ENCODE data around the gene ARHGEF9. TPM values are rescaled to one million over a fixed set of nuclear protein-coding genes. Genes with fewer than 3 reads are reported as not detected.
A peak's percentile ranks its signal among the peaks of the same experiment; 100 is the strongest.

ARHGEF9 gene
- total and polyA plus RNA-seq, 3 experiments from 2014 or later: 7.1 to 18.3 (median 16.7) TPM

DNA sequence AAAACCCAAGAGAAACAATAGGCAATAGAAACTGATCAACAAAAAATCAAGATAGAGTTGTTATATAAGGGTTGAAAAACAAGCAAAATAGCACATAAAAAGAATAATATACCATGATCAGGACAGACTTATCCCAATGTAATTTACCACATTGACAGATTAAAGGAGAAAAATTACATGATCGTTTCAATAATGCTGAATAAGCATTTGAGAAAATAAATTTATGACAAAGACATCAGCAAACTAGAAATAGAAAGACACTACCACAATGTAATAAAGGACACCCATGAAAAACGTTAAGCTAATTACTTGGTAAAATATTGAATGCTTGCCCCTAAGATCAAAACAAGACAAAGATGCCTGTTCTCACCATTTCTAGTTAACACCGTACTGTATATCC, 105.6 kb downstream of the ARHGEF9 start:
- no peak overlapping the region for H3K4me3 Mint-ChIP-seq
- H3K9me3 ChIP-seq (ENCODE audit: low read length): no peaks in the 10 kb centered on the region
- peaks cover 0 to 6% of the 10 kb centered on the region in 2 donors for H3K27me3 Mint-ChIP-seq
- H3K36me3 Mint-ChIP-seq: peaks cover 0 to 73% (median 14%) of the 10 kb centered on the region in 3 donors
- no peaks in the 10 kb centered on the region for H3K4me1 ChIP-seq (ENCODE audit: insufficient read depth, low read length)
- no peak overlapping the region for H3K27ac Mint-ChIP-seq
- H3K36me3 ChIP-seq (ENCODE audit: insufficient read depth, low read length): peaks cover 4% of the 10 kb centered on the region
- H3K9me3 Mint-ChIP-seq: peaks cover 0 to 1% (median 0%) of the 10 kb centered on the region in 5 donors
- no peak overlapping the region for H3K27ac ChIP-seq (ENCODE audit: low read depth, low read length)
- no peak overlapping the region for H3K4me3 ChIP-seq (ENCODE audit: low read length)
- POLR2A ChIA-PET: interaction anchor here (0.5 kb wide), 1 partner anchor 101 kb away, joined by 3 read pairs; no protein-coding TSS in a partner anchor
- H3K27me3 ChIP-seq (ENCODE audit: insufficient read depth, low read length, poor library complexity, severe bottlenecking): no peaks in the 10 kb centered on the region
- H3K4me1 Mint-ChIP-seq: no peaks in the 10 kb centered on the region
- CTCF ChIA-PET: no interaction called here
- no peak for DNase-seq

DNA sequence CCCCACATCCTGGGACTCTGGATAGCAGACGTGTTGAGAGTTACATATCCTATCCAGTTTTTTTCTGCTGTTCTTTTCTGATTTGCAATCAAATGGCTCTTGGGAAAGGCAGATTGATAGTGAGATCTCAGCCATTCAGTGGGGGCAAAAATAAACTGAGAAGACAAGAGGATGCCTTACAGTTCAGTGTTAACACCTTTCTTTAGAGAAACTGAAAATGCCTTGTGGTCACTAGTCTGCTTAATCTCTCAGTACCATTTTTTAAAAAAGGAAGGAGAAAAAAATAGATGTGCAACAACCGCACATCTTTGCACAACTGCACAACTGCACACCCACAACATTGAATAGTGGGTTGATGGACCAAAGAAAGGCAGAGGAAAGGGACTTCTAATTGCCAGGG, 109.3 kb downstream of the ARHGEF9 start:
- H3K36me3 Mint-ChIP-seq: peaks cover 0 to 82% (median 9%) of the 10 kb centered on the region in 3 donors
- no peak overlapping the region for H3K4me3 ChIP-seq (ENCODE audit: low read length)
- H3K36me3 ChIP-seq (ENCODE audit: insufficient read depth, low read length): peaks cover 4% of the 10 kb centered on the region
- H3K27me3 ChIP-seq (ENCODE audit: insufficient read depth, low read length, poor library complexity, severe bottlenecking): no peaks in the 10 kb centered on the region
- no peak for DNase-seq
- H3K4me3 Mint-ChIP-seq: no peak overlapping the region
- no peaks in the 10 kb centered on the region for H3K4me1 Mint-ChIP-seq
- H3K27ac ChIP-seq (ENCODE audit: low read depth, low read length): no peak overlapping the region
- CTCF ChIA-PET: no interaction called here
- peaks cover 0 to 6% of the 10 kb centered on the region in 2 donors for H3K27me3 Mint-ChIP-seq
- H3K27ac Mint-ChIP-seq: no peak overlapping the region
- no peaks in the 10 kb centered on the region for H3K4me1 ChIP-seq (ENCODE audit: insufficient read depth, low read length)
- no peaks in the 10 kb centered on the region for H3K9me3 Mint-ChIP-seq
- no peaks in the 10 kb centered on the region for H3K9me3 ChIP-seq (ENCODE audit: low read length)
- POLR2A ChIA-PET: no interaction called here

- H3K4me1 Mint-ChIP-seq: no peaks in the 10 kb centered on the region
- no peak for DNase-seq
- no peak overlapping the region for H3K27ac Mint-ChIP-seq
- H3K4me1 ChIP-seq (ENCODE audit: insufficient read depth, low read length): no peaks in the 10 kb centered on the region
- H3K9me3 Mint-ChIP-seq: no peaks in the 10 kb centered on the region
- peaks cover 0 to 85% (median 14%) of the 10 kb centered on the region in 3 donors for H3K36me3 Mint-ChIP-seq
- ChIA-PET POLR2A (no interaction called here), CTCF (no interaction called here)
- no peaks in the 10 kb centered on the region for H3K27me3 ChIP-seq (ENCODE audit: insufficient read depth, low read length, poor library complexity, severe bottlenecking)
- no peaks in the 10 kb centered on the region for H3K9me3 ChIP-seq (ENCODE audit: low read length)
- H3K27me3 Mint-ChIP-seq: peaks cover 0 to 6% of the 10 kb centered on the region in 2 donors
- H3K36me3 ChIP-seq (ENCODE audit: insufficient read depth, low read length): peaks cover 4% of the 10 kb centered on the region
- no peak overlapping the region for H3K27ac ChIP-seq (ENCODE audit: low read depth, low read length)
- H3K4me3 ChIP-seq (ENCODE audit: low read length): no peak overlapping the region
- H3K4me3 Mint-ChIP-seq: no peak overlapping the region
These were observed 111.1 kb downstream of the ARHGEF9 start for GRCh38 chrX:63673896-63674295.

DNA sequence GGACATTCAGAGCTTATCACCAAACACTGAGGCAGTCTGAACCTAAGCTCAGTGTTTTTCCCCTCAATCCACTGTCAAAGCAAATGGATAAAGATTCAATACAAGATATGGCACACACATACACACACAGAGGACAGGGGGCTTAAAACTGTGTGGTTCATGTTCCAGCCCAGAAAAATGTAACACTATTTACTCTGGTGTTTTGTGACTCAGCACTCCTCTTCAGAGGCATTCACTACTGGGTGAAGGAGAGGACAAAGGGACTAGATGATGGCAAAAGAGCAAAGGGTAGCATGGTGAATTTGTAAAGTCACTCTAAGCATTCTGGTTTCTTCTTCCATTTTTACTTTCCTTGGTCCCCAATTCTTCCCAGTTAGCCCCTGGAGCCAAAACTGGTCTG, 120.3 kb downstream of the ARHGEF9 start:
- no peaks in the 10 kb centered on the region for H3K9me3 Mint-ChIP-seq

DNA sequence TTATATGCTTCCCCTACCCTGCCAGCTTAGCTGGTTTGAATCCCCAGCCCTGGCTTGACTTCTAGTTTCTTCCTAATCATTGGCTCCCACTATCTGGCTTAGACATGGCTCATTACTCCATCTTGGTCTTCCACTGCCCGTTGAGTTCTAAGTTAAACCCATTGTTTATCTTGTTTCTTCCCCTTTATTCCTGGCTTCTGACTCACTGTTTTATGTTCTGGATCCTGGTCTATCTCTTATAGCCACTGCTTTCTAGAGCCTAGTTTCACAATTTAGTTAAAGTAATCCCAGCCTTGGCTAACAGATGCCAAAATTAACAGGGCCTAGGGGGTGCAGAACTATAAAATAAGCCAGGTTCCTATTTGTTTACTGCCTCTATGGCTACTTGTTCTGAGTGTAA, 120.9 kb downstream of the ARHGEF9 start:
- Mint-ChIP-seq H3K4me1 (no peaks in the 10 kb centered on the region), H3K4me3 (no peak overlapping the region), H3K36me3 (peaks cover 4 to 64% (median 7%) of the 10 kb centered on the region in 3 donors), H3K27ac (no peak overlapping the region), H3K9me3 (no peaks in the 10 kb centered on the region), H3K27me3 (peaks cover 0 to 2% of the 10 kb centered on the region in 2 donors)
- no peak for DNase-seq
- no peak overlapping the region for H3K27ac ChIP-seq (ENCODE audit: low read depth, low read length)
- H3K4me3 ChIP-seq (ENCODE audit: low read length): no peak overlapping the region
- no peaks in the 10 kb centered on the region for H3K9me3 ChIP-seq (ENCODE audit: low read length)
- H3K27me3 ChIP-seq (ENCODE audit: insufficient read depth, low read length, poor library complexity, severe bottlenecking): no peaks in the 10 kb centered on the region
- H3K4me1 ChIP-seq (ENCODE audit: insufficient read depth, low read length): no peaks in the 10 kb centered on the region
- POLR2A ChIA-PET: no interaction called here
- H3K36me3 ChIP-seq (ENCODE audit: insufficient read depth, low read length): no peaks in the 10 kb centered on the region
- CTCF ChIA-PET: no interaction called here

More for the DNA sequence above, 120.3 kb downstream of the ARHGEF9 start:
- Mint-ChIP-seq H3K36me3 (peaks cover 4 to 67% (median 13%) of the 10 kb centered on the region in 3 donors), H3K27me3 (peaks cover 0 to 2% of the 10 kb centered on the region in 2 donors), H3K27ac (peak overlapping the region in 1 of 8 donors; percentile 26), H3K4me1 (no peaks in the 10 kb centered on the region), H3K4me3 (no peak overlapping the region)
- H3K27me3 ChIP-seq (ENCODE audit: insufficient read depth, low read length, poor library complexity, severe bottlenecking): no peaks in the 10 kb centered on the region
- no peaks in the 10 kb centered on the region for H3K9me3 ChIP-seq (ENCODE audit: low read length)
- no peak for DNase-seq
- no peak overlapping the region for H3K27ac ChIP-seq (ENCODE audit: low read depth, low read length)
- ChIA-PET CTCF (no interaction called here), POLR2A (no interaction called here)
- no peak overlapping the region for H3K4me3 ChIP-seq (ENCODE audit: low read length)
- H3K4me1 ChIP-seq (ENCODE audit: insufficient read depth, low read length): no peaks in the 10 kb centered on the region
- no peaks in the 10 kb centered on the region for H3K36me3 ChIP-seq (ENCODE audit: insufficient read depth, low read length)

GRCh38 chrX:63661676-63662075, 123.3 kb downstream of the ARHGEF9 start:
- no peaks in the 10 kb centered on the region for H3K36me3 ChIP-seq (ENCODE audit: insufficient read depth, low read length)
- ChIA-PET CTCF (no interaction called here), POLR2A (no interaction called here)
- no peaks in the 10 kb centered on the region for H3K9me3 Mint-ChIP-seq
- no peaks in the 10 kb centered on the region for H3K27me3 ChIP-seq (ENCODE audit: insufficient read depth, low read length, poor library complexity, severe bottlenecking)
- H3K27me3 Mint-ChIP-seq: peaks cover 0 to 2% of the 10 kb centered on the region in 2 donors
- H3K27ac ChIP-seq (ENCODE audit: low read depth, low read length): no peak overlapping the region
- H3K36me3 Mint-ChIP-seq: peaks cover 4 to 66% (median 9%) of the 10 kb centered on the region in 3 donors
- H3K27ac Mint-ChIP-seq: no peak overlapping the region
- H3K4me3 ChIP-seq (ENCODE audit: low read length): no peak overlapping the region
- H3K9me3 ChIP-seq (ENCODE audit: low read length): no peaks in the 10 kb centered on the region
- H3K4me3 Mint-ChIP-seq: no peak overlapping the region
- no peaks in the 10 kb centered on the region for H3K4me1 ChIP-seq (ENCODE audit: insufficient read depth, low read length)
- H3K4me1 Mint-ChIP-seq: no peaks in the 10 kb centered on the region
- no peak for DNase-seq

DNA sequence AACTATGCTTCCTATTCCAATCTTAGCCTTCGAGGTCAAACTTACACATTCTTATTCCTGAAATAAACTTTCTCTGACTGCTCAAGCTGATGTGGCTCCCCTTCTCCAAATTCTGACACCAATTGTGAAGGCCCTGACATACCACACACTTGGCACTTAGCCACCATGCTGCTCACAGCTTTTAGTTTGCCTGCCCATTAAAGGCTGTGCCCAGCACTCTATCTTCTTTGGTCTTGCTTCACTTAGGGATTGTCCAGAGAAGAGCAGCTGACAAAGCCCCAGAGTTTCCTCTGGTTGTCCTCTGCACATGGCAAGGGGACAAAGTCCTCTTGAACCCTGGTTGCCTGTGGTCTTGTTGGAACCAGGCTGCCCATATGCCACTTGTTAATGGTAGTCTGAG, 126.1 kb downstream of the ARHGEF9 start:
- Histone ChIP-seq H3K27me3 (ENCODE audit: insufficient read depth, low read length, poor library complexity, severe bottlenecking) (no peaks in the 10 kb centered on the region), H3K4me3 (ENCODE audit: low read length) (no peak overlapping the region), H3K27ac (ENCODE audit: low read depth, low read length) (no peak overlapping the region), H3K36me3 (ENCODE audit: insufficient read depth, low read length) (no peaks in the 10 kb centered on the region), H3K9me3 (ENCODE audit: low read length) (no peaks in the 10 kb centered on the region), H3K4me1 (ENCODE audit: insufficient read depth, low read length) (no peaks in the 10 kb centered on the region)
- peaks cover 0 to 2% of the 10 kb centered on the region in 2 donors for H3K27me3 Mint-ChIP-seq
- H3K4me1 Mint-ChIP-seq: no peaks in the 10 kb centered on the region
- H3K36me3 Mint-ChIP-seq: peaks cover 0 to 62% (median 16%) of the 10 kb centered on the region in 3 donors
- no peak overlapping the region for H3K4me3 Mint-ChIP-seq
- ChIA-PET POLR2A (no interaction called here), CTCF (no interaction called here)
- H3K9me3 Mint-ChIP-seq: no peaks in the 10 kb centered on the region
- H3K27ac Mint-ChIP-seq: peak overlapping the region in 1 of 8 donors; percentile 2
- DNase-seq: no peak

- Mint-ChIP-seq H3K36me3 (peaks cover 5 to 64% (median 17%) of the 10 kb centered on the region in 3 donors), H3K4me1 (no peaks in the 10 kb centered on the region), H3K27ac (no peak overlapping the region), H3K9me3 (no peaks in the 10 kb centered on the region), H3K4me3 (no peak overlapping the region), H3K27me3 (peaks cover 0 to 2% of the 10 kb centered on the region in 2 donors)
- Histone ChIP-seq H3K36me3 (ENCODE audit: insufficient read depth, low read length) (no peaks in the 10 kb centered on the region), H3K27me3 (ENCODE audit: insufficient read depth, low read length, poor library complexity, severe bottlenecking) (no peaks in the 10 kb centered on the region), H3K27ac (ENCODE audit: low read depth, low read length) (no peak overlapping the region), H3K4me1 (ENCODE audit: insufficient read depth, low read length) (no peaks in the 10 kb centered on the region), H3K9me3 (ENCODE audit: low read length) (no peaks in the 10 kb centered on the region), H3K4me3 (ENCODE audit: low read length) (no peak overlapping the region)
- CTCF ChIA-PET: no interaction called here
- no peak for DNase-seq
- POLR2A ChIA-PET: no interaction called here
These were observed 127.2 kb downstream of the ARHGEF9 start for GRCh38 chrX:63657821-63658220.

Measured in CD8-positive, alpha-beta memory T cell (primary cell).